Testis (tissue), 3 donors: Measurements from ENCODE around the gene SDC3. TPM values are rescaled to one million over a fixed set of nuclear protein-coding genes. Genes with fewer than 3 reads are reported as not detected.
A peak's percentile ranks its signal among the peaks of the same experiment; 100 is the strongest.

ENCODE experiments used
- DNase-seq: peaks from one replicate; pipeline ENCODE4 v3.0.0-alpha.2; 2019
- H3K27ac ChIP-seq, 2 donors: fragments of 200-600 bp; sonication (generic); one replicate each; pipeline ENCODE4 v1.5.1; 2019
- H3K27me3 ChIP-seq: fragments of 200-600 bp; sonication (generic); one replicate; pipeline ENCODE4 v1.5.1; 2019
- H3K36me3 ChIP-seq: fragments of 200-600 bp; sonication (generic); one replicate; pipeline ENCODE4 v1.5.1; 2017; ENCODE audit warnings: low read depth; ENCODE audit errors: missing control alignments
- H3K4me1 ChIP-seq: fragments of 200-600 bp; sonication (generic); one replicate; pipeline ENCODE4 v1.5.1; 2019
- H3K4me3 ChIP-seq, 2 donors: fragments of 200-600 bp; sonication (generic); one replicate each; pipeline ENCODE4 v1.5.1; 2017 to 2019
- H3K9me3 ChIP-seq: fragments of 200-600 bp; sonication (generic); one replicate; pipeline ENCODE4 v1.5.1; 2017
- CTCF ChIP-seq, 3 experiments: fragments of 450-650 bp in 2 of 3; fragments of 200-600 bp in 1 of 3; sonication (generic) in 1 of 3; IDR thresholded peaks; one replicate each; pipeline ENCODE4 v1.5.1; 2016 to 2019; ENCODE audit warnings: antibody characterized with exemption in 3 of 3, mild to moderate bottlenecking in 2 of 3, moderate library complexity in 1 of 3
- POLR2A ChIP-seq: fragments of 450-650 bp; IDR thresholded peaks from one replicate; pipeline ENCODE4 v1.6.1; 2017; ENCODE audit warnings: antibody characterized with exemption, mild to moderate bottlenecking, moderate library complexity
- WGBS, 2 donors: methylation state at CpG; one replicate each; pipeline ENCODE4 v1.1.5; 2018; 5-methylcytosine and 5-hydroxymethylcytosine counted together
- intact Hi-C: fragments of 100-400 bp; cut with DNase I; formaldehyde crosslinking; loops from one replicate; pipeline ENCODE4 v1.15.1; 2023; ENCODE audit warnings: low total_unique reads
- polyA plus RNA-seq: library from polyadenylated mRNA; stranded (reverse); fragments of 350-450 nt; fragmentation: Illumina TruSeq; extraction: RNeasy Lipid Tissue Mini Kit (QIAGEN cat#74804); gene quantifications from one replicate; pipeline ENCODE4 v1.2.3, GENCODE V29; 2014; ENCODE audit warnings: low read depth, low replicate concordance; ENCODE audit not compliant: insufficient read depth
- total RNA-seq, 2 donors: library from RNA; depleted of rRNA; stranded (reverse); fragments of >200 nt; gene quantifications; one replicate each; pipeline ENCODE4 v1.2.3, GENCODE V29; 2016

The SDC3 gene
- total and polyA plus RNA-seq, 3 donors from 2014 or later, result 3.9 to 21.2 (median 6.9) TPM

- no peaks in the 10 kb centered on the region for H3K36me3 ChIP-seq
- peaks cover 3% of the 10 kb centered on the region for H3K4me1 ChIP-seq
- H3K4me3 ChIP-seq, result no peak overlapping the region
- no peaks in the 10 kb centered on the region for H3K27me3 ChIP-seq
- intact Hi-C loops, result no loop called here
- TF ChIP-seq POLR2A (no peak), CTCF (IDR thresholded peaks at IDR 0.05) (no peak)
- DNase-seq, result peak; percentile 66
- no peaks in the 10 kb centered on the region for H3K9me3 ChIP-seq
- WGBS, 2 donors, result 52 to 61% methylated on average over 10 of the region's 10 CpGs
- H3K27ac ChIP-seq, result no peak overlapping the region
Observed at GRCh38 chr1:30877205-30877912, 31.2 kb downstream of the SDC3 start.

- no peaks in the 10 kb centered on the region for H3K27me3 ChIP-seq
- no peak overlapping the region for H3K27ac ChIP-seq
- DNase-seq, result no peak
- intact Hi-C loops, result no loop called here
- TF ChIP-seq POLR2A (no peak), CTCF (IDR thresholded peaks at IDR 0.05) (no peak)
- no peaks in the 10 kb centered on the region for H3K9me3 ChIP-seq
- H3K4me3 ChIP-seq, result no peak overlapping the region
- no peaks in the 10 kb centered on the region for H3K36me3 ChIP-seq
- H3K4me1 ChIP-seq, result peaks cover 3% of the 10 kb centered on the region
- 94 to 99% methylated on average over 8 to 25 of the region's 25 CpGs for WGBS, 2 donors
Observed at GRCh38 chr1:30876451-30877204, 31.9 kb downstream of the SDC3 start.

- no peak for DNase-seq
- intact Hi-C loops, result no loop called here
- H3K27ac ChIP-seq, result no peak overlapping the region
Observed at GRCh38 chr1:30875916-30876315, 32.6 kb downstream of the SDC3 start.

GRCh38 chr1:30875197-30875596, 33.4 kb downstream of the SDC3 start:
- intact Hi-C loops, result no loop called here
- H3K27ac ChIP-seq, result no peak overlapping the region
- no peak for DNase-seq
- 89 to 94% methylated on average over 6 of the region's 6 CpGs for WGBS, 2 donors
- no peak for TF ChIP-seq POLR2A
- no peak for TF ChIP-seq CTCF (IDR thresholded peaks at IDR 0.05)
- H3K4me1 ChIP-seq, result peaks cover 3% of the 10 kb centered on the region
- H3K36me3 ChIP-seq, result no peaks in the 10 kb centered on the region
- H3K4me3 ChIP-seq, result no peak overlapping the region
- H3K27me3 ChIP-seq, result no peaks in the 10 kb centered on the region
- no peaks in the 10 kb centered on the region for H3K9me3 ChIP-seq

More at GRCh38 chr1:30875916-30876315, 32.6 kb downstream of the SDC3 start:
- WGBS, 2 donors, result 93 to 95% methylated on average over 11 of the region's 11 CpGs
- TF ChIP-seq CTCF (IDR thresholded peaks at IDR 0.05) (no peak), POLR2A (no peak)
- H3K9me3 ChIP-seq, result no peaks in the 10 kb centered on the region
- no peaks in the 10 kb centered on the region for H3K36me3 ChIP-seq
- no peaks in the 10 kb centered on the region for H3K27me3 ChIP-seq
- H3K4me3 ChIP-seq, result no peak overlapping the region
- peaks cover 3% of the 10 kb centered on the region for H3K4me1 ChIP-seq
